Retinal pigment epithelial cell (primary cell): ENCODE data around the gene HS3ST4.
"Not testable (repeated sequence)": the region's sequence is repeated elsewhere in the genome, so short reads cannot be mapped to it uniquely, and the experiment has no call there.

Source experiments
- DNase-seq: peaks from one replicate; pipeline ENCODE4 v3.0.0-alpha.2; 2010; ENCODE audit warnings: low read depth
- H3K4me3 ChIP-seq: 2 replicates; pipeline ENCODE4 v1.5.1; 2011; ENCODE audit warnings: mild to moderate bottlenecking, low read length, control low read depth, moderate library complexity
- CTCF ChIP-seq: conservative IDR thresholded peaks from 2 replicates; pipeline ENCODE4 v1.5.1; 2011; ENCODE audit warnings: low read depth, low read length, control low read depth, inconsistent platforms

Gene HS3ST4

GRCh38 chr16:26026709-26027450, 335.1 kb downstream of the HS3ST4 start:
- no peak for DNase-seq
- no peak for TF ChIP-seq CTCF
- H3K4me3 ChIP-seq = no peak overlapping the region

- TF ChIP-seq CTCF = no peak
- no peak overlapping the region for H3K4me3 ChIP-seq
- no peak for DNase-seq
These were observed 339.5 kb downstream of the HS3ST4 start for GRCh38 chr16:26031286-26031685.

- not testable (repeated sequence) for DNase-seq, H3K4me3 ChIP-seq
These were observed 340.9 kb downstream of the HS3ST4 start for GRCh38 chr16:26032661-26033060.

- no peak for TF ChIP-seq CTCF
- no peak overlapping the region for H3K4me3 ChIP-seq
- no peak for DNase-seq
These were observed 350.4 kb downstream of the HS3ST4 start for GRCh38 chr16:26041952-26042668.

- TF ChIP-seq CTCF = no peak
- no peak for DNase-seq
- H3K4me3 ChIP-seq = no peak overlapping the region
These were observed 358.7 kb downstream of the HS3ST4 start for GRCh38 chr16:26050472-26050871.

GRCh38 chr16:26051063-26051462, 359.3 kb downstream of the HS3ST4 start:
- DNase-seq = no peak
- no peak overlapping the region for H3K4me3 ChIP-seq
- TF ChIP-seq CTCF = no peak

- TF ChIP-seq CTCF = no peak
- H3K4me3 ChIP-seq = no peak overlapping the region
- no peak for DNase-seq
These were observed 362.1 kb downstream of the HS3ST4 start for GRCh38 chr16:26053889-26054288.
